Measurements from ENCODE around the gene KCNJ10.

DNA sequence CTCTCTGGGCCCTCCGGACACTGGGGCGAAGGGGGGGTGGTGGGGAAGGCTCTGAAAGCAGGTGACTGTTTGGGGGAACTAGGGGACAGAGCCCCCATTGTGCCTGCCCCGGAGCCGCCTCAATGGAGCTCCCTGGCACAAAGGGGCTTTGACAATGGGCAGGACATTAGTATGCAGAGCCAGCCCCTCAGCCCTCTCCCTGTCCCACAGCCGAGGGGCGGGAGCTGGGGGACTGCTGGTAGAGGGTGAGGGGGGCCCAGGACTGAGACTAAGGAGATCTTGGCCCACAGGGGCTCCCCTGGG, 7.8 kb downstream of the KCNJ10 start:
- TF ChIP-seq, protein P1, sequence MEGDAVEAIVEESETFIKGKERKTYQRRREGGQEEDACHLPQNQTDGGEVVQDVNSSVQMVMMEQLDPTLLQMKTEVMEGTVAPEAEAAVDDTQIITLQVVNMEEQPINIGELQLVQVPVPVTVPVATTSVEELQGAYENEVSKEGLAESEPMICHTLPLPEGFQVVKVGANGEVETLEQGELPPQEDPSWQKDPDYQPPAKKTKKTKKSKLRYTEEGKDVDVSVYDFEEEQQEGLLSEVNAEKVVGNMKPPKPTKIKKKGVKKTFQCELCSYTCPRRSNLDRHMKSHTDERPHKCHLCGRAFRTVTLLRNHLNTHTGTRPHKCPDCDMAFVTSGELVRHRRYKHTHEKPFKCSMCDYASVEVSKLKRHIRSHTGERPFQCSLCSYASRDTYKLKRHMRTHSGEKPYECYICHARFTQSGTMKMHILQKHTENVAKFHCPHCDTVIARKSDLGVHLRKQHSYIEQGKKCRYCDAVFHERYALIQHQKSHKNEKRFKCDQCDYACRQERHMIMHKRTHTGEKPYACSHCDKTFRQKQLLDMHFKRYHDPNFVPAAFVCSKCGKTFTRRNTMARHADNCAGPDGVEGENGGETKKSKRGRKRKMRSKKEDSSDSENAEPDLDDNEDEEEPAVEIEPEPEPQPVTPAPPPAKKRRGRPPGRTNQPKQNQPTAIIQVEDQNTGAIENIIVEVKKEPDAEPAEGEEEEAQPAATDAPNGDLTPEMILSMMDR (conservative IDR thresholded peaks at IDR 0.05; ENCODE audit: low read length): no peak
- TF ChIP-seq EZH2phosphoT487 (IDR thresholded peaks at IDR 0.05; ENCODE audit: borderline replicate concordance): no peak
